ENCODE results near the gene STX12. TPM values are rescaled to one million over a fixed set of nuclear protein-coding genes. Genes with fewer than 3 reads are reported as not detected.

The STX12 gene
- total RNA-seq, 6 experiments from 2014 or later: 15.2 to 32.7 (median 19.5) TPM

DNA sequence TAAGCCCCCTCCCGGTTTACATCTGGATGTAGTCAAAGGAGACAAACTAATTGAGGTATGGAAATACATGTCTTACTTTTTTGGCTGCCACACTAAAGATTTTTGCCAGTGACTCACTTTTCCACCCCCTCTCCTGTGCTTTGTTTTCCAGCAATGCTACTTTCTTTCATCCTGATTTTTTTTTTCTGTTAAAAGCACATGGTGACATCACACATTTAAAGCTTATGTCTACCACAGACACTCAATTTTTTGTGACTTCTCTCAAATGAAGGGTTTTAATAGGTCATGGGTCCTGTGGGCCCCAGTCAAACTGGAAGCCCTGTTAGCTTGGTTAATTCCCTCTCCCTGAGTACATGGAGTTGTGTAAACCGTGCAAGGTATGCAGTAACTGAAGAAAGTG lies 59.7 kb downstream of the STX12 start:
- DNase-seq (no peak), ATAC-seq (no peak)
- H3K9me3 ChIP-seq: no peaks in the 10 kb centered on the region
- intact Hi-C loops (cut with DNase I): no loop called here
- H3K36me3 ChIP-seq: peaks cover 0 to 17% (median 0%) of the 10 kb centered on the region in 4 donors
- 100% methylated on average over 1 of the region's 2 CpGs for WGBS (ENCODE audit: insufficient coverage, low coverage, low lambda C conversion rate, missing lambda C conversion rate)
- no peak overlapping the region for H3K4me3 ChIP-seq
- peaks cover 0 to 11% (median 4%) of the 10 kb centered on the region in 4 donors for H3K4me1 ChIP-seq
- TF ChIP-seq POLR2A (IDR thresholded peaks at IDR 0.05): no peak
- TF ChIP-seq, protein P1, sequence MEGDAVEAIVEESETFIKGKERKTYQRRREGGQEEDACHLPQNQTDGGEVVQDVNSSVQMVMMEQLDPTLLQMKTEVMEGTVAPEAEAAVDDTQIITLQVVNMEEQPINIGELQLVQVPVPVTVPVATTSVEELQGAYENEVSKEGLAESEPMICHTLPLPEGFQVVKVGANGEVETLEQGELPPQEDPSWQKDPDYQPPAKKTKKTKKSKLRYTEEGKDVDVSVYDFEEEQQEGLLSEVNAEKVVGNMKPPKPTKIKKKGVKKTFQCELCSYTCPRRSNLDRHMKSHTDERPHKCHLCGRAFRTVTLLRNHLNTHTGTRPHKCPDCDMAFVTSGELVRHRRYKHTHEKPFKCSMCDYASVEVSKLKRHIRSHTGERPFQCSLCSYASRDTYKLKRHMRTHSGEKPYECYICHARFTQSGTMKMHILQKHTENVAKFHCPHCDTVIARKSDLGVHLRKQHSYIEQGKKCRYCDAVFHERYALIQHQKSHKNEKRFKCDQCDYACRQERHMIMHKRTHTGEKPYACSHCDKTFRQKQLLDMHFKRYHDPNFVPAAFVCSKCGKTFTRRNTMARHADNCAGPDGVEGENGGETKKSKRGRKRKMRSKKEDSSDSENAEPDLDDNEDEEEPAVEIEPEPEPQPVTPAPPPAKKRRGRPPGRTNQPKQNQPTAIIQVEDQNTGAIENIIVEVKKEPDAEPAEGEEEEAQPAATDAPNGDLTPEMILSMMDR (IDR thresholded peaks at IDR 0.05): no peak
- no peak overlapping the region for H3K27ac ChIP-seq
- no peaks in the 10 kb centered on the region for H3K27me3 ChIP-seq

DNA sequence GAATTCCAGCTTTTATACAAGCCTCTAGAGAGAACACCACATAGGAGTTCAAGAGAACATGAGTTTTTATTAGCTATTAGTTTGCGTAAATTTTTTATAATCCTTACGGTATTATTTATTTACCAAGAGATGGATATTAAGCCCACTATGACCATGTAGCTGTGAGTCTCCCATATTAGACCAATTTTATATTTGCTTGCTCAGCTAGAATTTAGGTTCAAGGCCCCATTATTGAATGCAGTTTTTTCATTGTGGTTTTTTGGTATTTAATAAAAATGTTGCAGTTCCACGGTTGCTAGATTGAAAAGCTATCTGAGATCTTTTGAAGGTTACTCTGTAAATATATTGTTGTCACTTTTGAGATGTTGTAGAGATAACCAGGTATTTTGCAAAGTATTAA lies 60.5 kb downstream of the STX12 start:
- no peak for ATAC-seq
- TF ChIP-seq, protein P1 (IDR thresholded peaks at IDR 0.05): no peak
- TF ChIP-seq POLR2A (IDR thresholded peaks at IDR 0.05): no peak
- Histone ChIP-seq H3K4me3 (no peak overlapping the region), H3K27me3 (no peaks in the 10 kb centered on the region), H3K36me3 (peaks cover 0 to 17% (median 0%) of the 10 kb centered on the region in 4 donors), H3K4me1 (peaks cover 0 to 11% (median 4%) of the 10 kb centered on the region in 4 donors), H3K27ac (no peak overlapping the region), H3K9me3 (no peaks in the 10 kb centered on the region)
- DNase-seq: no peak
- intact Hi-C loops (cut with DNase I): no loop called here
- WGBS (ENCODE audit: insufficient coverage, low coverage, low lambda C conversion rate, missing lambda C conversion rate): 84% methylated on average over 3 of the region's 3 CpGs

DNA sequence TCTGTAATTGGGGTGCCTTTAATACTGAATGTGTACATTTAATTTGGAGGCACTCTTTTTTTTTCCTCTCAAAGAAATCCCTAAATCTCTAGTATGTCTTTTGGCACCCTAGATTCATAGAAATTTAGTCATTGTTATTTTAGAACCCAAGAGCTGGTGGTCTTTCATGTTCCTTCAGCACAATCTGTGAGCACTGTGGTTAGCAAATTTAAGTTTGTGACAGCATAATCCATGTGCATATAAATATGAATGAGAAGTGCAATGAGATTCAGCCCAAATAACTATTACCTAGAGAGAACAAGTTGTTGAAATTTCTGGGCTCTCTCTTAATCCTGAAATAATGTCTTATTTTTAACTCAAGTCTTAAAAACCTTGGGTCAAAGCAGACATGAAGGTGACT lies 62.0 kb downstream of the STX12 start:
- no peak overlapping the region for H3K4me3 ChIP-seq
- TF ChIP-seq, protein P1 (IDR thresholded peaks at IDR 0.05): no peak
- no peak for TF ChIP-seq POLR2A (IDR thresholded peaks at IDR 0.05)
- intact Hi-C loops (cut with DNase I): no loop called here
- no peak overlapping the region for H3K27ac ChIP-seq
- H3K9me3 ChIP-seq: no peaks in the 10 kb centered on the region
- H3K27me3 ChIP-seq: no peaks in the 10 kb centered on the region
- DNase-seq (no peak), ATAC-seq (no peak)
- peaks cover 0 to 11% (median 4%) of the 10 kb centered on the region in 4 donors for H3K4me1 ChIP-seq
- peaks cover 0 to 32% (median 2%) of the 10 kb centered on the region in 4 donors for H3K36me3 ChIP-seq

DNA sequence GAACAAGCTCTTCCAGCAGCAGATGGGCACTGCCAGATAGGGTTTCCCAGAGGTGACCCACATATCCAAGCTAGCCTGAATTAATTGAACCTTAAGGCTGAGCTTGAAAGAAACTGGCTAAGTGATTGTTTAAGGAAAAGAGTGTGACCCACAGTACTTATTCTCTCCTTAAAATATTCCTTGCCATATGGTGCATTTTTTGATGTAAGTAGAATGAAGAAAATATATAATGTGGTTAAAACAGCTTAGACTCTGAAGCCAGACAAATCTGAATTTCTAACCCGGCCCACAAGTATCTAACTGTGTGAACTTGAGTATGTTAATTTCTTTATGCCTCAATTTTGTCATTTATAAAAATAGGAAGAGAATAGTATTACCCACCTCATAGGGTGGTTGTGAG lies 62.5 kb downstream of the STX12 start:
- peaks cover 0 to 37% (median 2%) of the 10 kb centered on the region in 4 donors for H3K36me3 ChIP-seq
- 84% methylated on average over 1 of the region's 1 CpG for WGBS (ENCODE audit: insufficient coverage, low coverage, low lambda C conversion rate, missing lambda C conversion rate)
- TF ChIP-seq POLR2A (IDR thresholded peaks at IDR 0.05): no peak
- TF ChIP-seq, protein P1 (IDR thresholded peaks at IDR 0.05): no peak
- no peaks in the 10 kb centered on the region for H3K9me3 ChIP-seq
- H3K27me3 ChIP-seq: no peaks in the 10 kb centered on the region
- DNase-seq (no peak), ATAC-seq (no peak)
- peaks cover 0 to 11% (median 4%) of the 10 kb centered on the region in 4 donors for H3K4me1 ChIP-seq
- H3K27ac ChIP-seq: no peak overlapping the region
- no peak overlapping the region for H3K4me3 ChIP-seq
- intact Hi-C loops (cut with DNase I): no loop called here

DNA sequence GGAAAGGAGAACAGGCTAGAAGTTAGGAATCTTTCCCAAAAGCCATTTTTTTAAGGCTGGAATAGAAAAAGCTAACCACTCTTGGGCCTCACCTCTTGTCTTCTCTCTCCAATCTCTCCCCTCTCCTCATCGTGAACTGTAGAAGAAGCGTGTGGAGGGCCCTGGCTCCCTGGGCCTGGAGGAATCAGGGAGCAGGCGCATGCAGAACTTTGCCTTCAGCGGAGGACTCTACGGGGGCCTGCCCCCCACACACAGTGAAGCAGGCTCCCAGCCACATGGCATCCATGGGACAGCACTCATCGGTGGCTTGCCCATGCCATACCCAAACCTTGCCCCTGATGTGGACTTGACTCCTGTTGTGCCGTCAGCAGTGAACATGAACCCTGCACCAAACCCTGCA lies 76.9 kb downstream of the STX12 start:
- WGBS (ENCODE audit: insufficient coverage, low coverage, low lambda C conversion rate, missing lambda C conversion rate): 96% methylated on average over 6 of the region's 7 CpGs
- H3K27me3 ChIP-seq: no peaks in the 10 kb centered on the region
- no peaks in the 10 kb centered on the region for H3K4me1 ChIP-seq
- ATAC-seq: no peak
- peaks cover 0 to 56% (median 20%) of the 10 kb centered on the region in 4 donors for H3K36me3 ChIP-seq
- DNase-seq: no peak
- H3K4me3 ChIP-seq: no peak overlapping the region
- TF ChIP-seq, protein P1 (IDR thresholded peaks at IDR 0.05): no peak
- no peak for TF ChIP-seq POLR2A (IDR thresholded peaks at IDR 0.05)
- no peak overlapping the region for H3K27ac ChIP-seq
- H3K9me3 ChIP-seq: no peaks in the 10 kb centered on the region
- intact Hi-C loops (cut with DNase I): loop anchor here in 1 of 2 donors (10.0 kb wide), 1 partner anchor 125 kb away; no protein-coding TSS in a partner anchor
